Neuronal stem cell (in vitro differentiated cells): ENCODE measurements around the gene AIG1.

ENCODE experiments used
- DNase-seq: peaks from one replicate; pipeline ENCODE4 v3.0.0-alpha.2; 2013; ENCODE audit warnings: low spot score
- H2AFZ ChIP-seq: one replicate; pipeline ENCODE4 v1.6.1; 2013; ENCODE audit warnings: mild to moderate bottlenecking, low read length, inconsistent platforms
- H2AK5ac ChIP-seq: 2 replicates; pipeline ENCODE4 v1.6.1; 2013; ENCODE audit warnings: low read depth, mild to moderate bottlenecking, inconsistent platforms, low read length, moderate library complexity, mixed read lengths
- H2BK120ac ChIP-seq: 2 replicates; pipeline ENCODE4 v1.6.1; 2013; ENCODE audit warnings: low read depth, mild to moderate bottlenecking, inconsistent platforms, low read length, moderate library complexity, mixed read lengths
- H2BK12ac ChIP-seq: one replicate; pipeline ENCODE4 v1.6.1; 2013; ENCODE audit warnings: low read length, inconsistent platforms
- H2BK15ac ChIP-seq: 2 replicates; pipeline ENCODE4 v1.6.1; 2013; ENCODE audit warnings: mild to moderate bottlenecking, low read length, inconsistent platforms, mixed read lengths
- H2BK5ac ChIP-seq: one replicate; pipeline ENCODE4 v1.6.1; 2013; ENCODE audit warnings: inconsistent platforms, mild to moderate bottlenecking, low read length, moderate library complexity
- H3K14ac ChIP-seq: one replicate; pipeline ENCODE4 v1.6.1; 2013; ENCODE audit warnings: low read length, inconsistent platforms
- H3K18ac ChIP-seq: 2 replicates; pipeline ENCODE4 v1.6.1; 2013; ENCODE audit warnings: low read length, inconsistent platforms
- H3K23ac ChIP-seq: 2 replicates; pipeline ENCODE4 v1.6.1; 2013; ENCODE audit warnings: low read depth, mild to moderate bottlenecking, mixed read lengths, low read length, inconsistent platforms; ENCODE audit not compliant: poor library complexity
- H3K27ac ChIP-seq: replicated peaks from 3 replicates; pipeline ENCODE4 v1.5.1; 2013; ENCODE audit warnings: low read length, inconsistent platforms
- H3K27me3 ChIP-seq, 3 experiments: 2 replicates each; pipeline ENCODE4 v1.6.1; 2013; ENCODE audit warnings: low read length in 3 of 3, mild to moderate bottlenecking in 2 of 3, inconsistent platforms in 1 of 3, low read depth in 1 of 3, mixed read lengths in 1 of 3, moderate library complexity in 1 of 3; ENCODE audit not compliant: control insufficient read depth in 3 of 3, insufficient read depth in 3 of 3
- H3K36me3 ChIP-seq, 2 donors: replicated peaks in 1 of 2; 2 replicates each; pipeline ENCODE4 v1.6.1; 2013; ENCODE audit warnings: low read length in 2 of 2; ENCODE audit not compliant: control insufficient read depth in 2 of 2, insufficient read depth in 2 of 2
- H3K4ac ChIP-seq: 2 replicates; pipeline ENCODE4 v1.6.1; 2013; ENCODE audit warnings: inconsistent platforms, mild to moderate bottlenecking, low read length, moderate library complexity
- H3K4me1 ChIP-seq, 2 donors: 1 replicate in 1 of 2; 2 replicates in 1 of 2; pipeline ENCODE4 v1.6.1; 2013; ENCODE audit warnings: low read length in 2 of 2, low read depth in 1 of 2; ENCODE audit not compliant: control insufficient read depth in 2 of 2, insufficient read depth in 1 of 2
- H3K4me2 ChIP-seq: one replicate; pipeline ENCODE4 v1.6.1; 2013; ENCODE audit warnings: mild to moderate bottlenecking, low read length, inconsistent platforms; ENCODE audit not compliant: insufficient read depth, poor library complexity, severe bottlenecking
- H3K4me3 ChIP-seq, 2 donors: 2 replicates each; pipeline ENCODE4 v1.5.1; 2013; ENCODE audit warnings: low read length in 2 of 2, mild to moderate bottlenecking in 2 of 2, inconsistent platforms in 1 of 2, moderate library complexity in 1 of 2
- H3K79me1 ChIP-seq: one replicate; pipeline ENCODE4 v1.6.1; 2013; ENCODE audit warnings: low read depth, mild to moderate bottlenecking, inconsistent platforms, low read length, moderate library complexity
- H3K9ac ChIP-seq: one replicate; pipeline ENCODE4 v1.6.1; 2013; ENCODE audit warnings: mild to moderate bottlenecking, low read depth, low read length, inconsistent platforms; ENCODE audit not compliant: poor library complexity
- H3K9me3 ChIP-seq, 2 donors: replicated peaks in 1 of 2; 2 replicates each; pipeline versions ENCODE3 to v1.6.1; 2013; ENCODE audit warnings: low read length in 2 of 2, mild to moderate bottlenecking in 2 of 2, inconsistent platforms in 1 of 2, low read depth in 1 of 2, mixed read lengths in 1 of 2, moderate library complexity in 1 of 2; ENCODE audit not compliant: control insufficient read depth in 2 of 2, insufficient read depth in 1 of 2
- H4K8ac ChIP-seq: one replicate; pipeline ENCODE4 v1.6.1; 2013; ENCODE audit warnings: low read depth, mild to moderate bottlenecking, inconsistent platforms, low read length, moderate library complexity
- H4K91ac ChIP-seq: one replicate; pipeline ENCODE4 v1.6.1; 2013; ENCODE audit warnings: low read length, low read depth, mild to moderate bottlenecking, inconsistent platforms; ENCODE audit not compliant: poor library complexity
- WGBS, 2 donors: extraction: QIAGEN DNeasy Blood & Tissue Kit; methylation state at CpG; one replicate each; pipeline ENCODE4 v1.1.7; 2013; ENCODE audit warnings: missing lambda C conversion rate in 2 of 2, mixed read lengths in 1 of 2; ENCODE audit not compliant: insufficient read length in 2 of 2, insufficient replicate concordance in 1 of 2; ENCODE audit errors: extremely low coverage in 2 of 2; 5-methylcytosine and 5-hydroxymethylcytosine counted together

The AIG1 gene

GRCh38 chr6:143331362-143331761 is 270.7 kb downstream of the AIG1 start:
- WGBS, 2 donors: no CpG with 5 or more reads among the region's 2 CpGs
- H3K4me3 ChIP-seq: no peak overlapping the region
- H4K91ac ChIP-seq: no peak overlapping the region
- H2BK12ac ChIP-seq: no peak overlapping the region
- H2AFZ ChIP-seq: no peak overlapping the region
- H3K4me1 ChIP-seq: peaks cover 0 to 2% of the 10 kb centered on the region in 2 donors
- H3K14ac ChIP-seq: no peak overlapping the region
- no peak overlapping the region for H2BK120ac ChIP-seq
- H3K27me3 ChIP-seq: no peaks in the 10 kb centered on the region
- H3K79me1 ChIP-seq: no peaks in the 10 kb centered on the region
- no peak overlapping the region for H4K8ac ChIP-seq
- H3K9me3 ChIP-seq: no peaks in the 10 kb centered on the region
- no peak overlapping the region for H3K4me2 ChIP-seq
- no peak overlapping the region for H3K18ac ChIP-seq
- DNase-seq: no peak
- H2BK15ac ChIP-seq: no peak overlapping the region
- no peak overlapping the region for H3K27ac ChIP-seq
- no peak overlapping the region for H3K9ac ChIP-seq
- no peak overlapping the region for H2AK5ac ChIP-seq
- H2BK5ac ChIP-seq: no peak overlapping the region
- no peak overlapping the region for H3K23ac ChIP-seq
- H3K4ac ChIP-seq: no peak overlapping the region
- peaks cover 0 to 2% of the 10 kb centered on the region in 2 donors for H3K36me3 ChIP-seq

DNA sequence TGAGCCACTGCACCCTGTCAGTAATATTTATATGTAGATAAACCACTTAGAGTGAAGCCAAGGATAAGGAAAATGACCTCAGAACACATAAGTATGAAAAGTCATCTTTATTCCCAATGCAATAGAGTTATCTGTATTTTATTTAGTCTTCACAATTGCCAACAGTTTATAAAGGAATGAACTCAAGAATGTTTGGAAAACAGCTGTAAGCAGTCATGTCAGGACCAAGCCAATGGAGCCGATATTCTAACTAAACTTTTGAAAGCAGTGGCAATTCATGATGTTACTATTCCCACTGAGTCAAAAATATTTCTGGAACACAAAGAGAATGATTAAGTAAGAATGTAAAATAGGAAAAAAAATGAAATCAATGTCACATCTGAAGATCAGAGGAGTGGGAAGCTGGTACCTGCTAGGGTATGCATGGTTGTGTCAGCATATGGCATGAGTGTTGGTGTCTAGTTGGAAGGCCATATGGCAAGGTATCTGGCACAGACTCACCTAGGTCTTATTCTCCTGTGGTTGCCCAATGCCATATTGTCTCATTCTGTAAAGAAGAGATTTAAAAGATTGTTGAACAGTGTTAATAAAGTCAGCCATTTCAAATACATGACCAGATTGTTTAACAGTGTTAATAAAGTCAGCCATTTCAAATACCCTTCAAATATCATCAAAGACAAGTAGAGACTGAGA is 271.6 kb downstream of the AIG1 start:
- peaks cover 0 to 2% of the 10 kb centered on the region in 2 donors for H3K4me1 ChIP-seq
- no peak overlapping the region for H4K91ac ChIP-seq
- no peak overlapping the region for H3K4ac ChIP-seq
- H3K18ac ChIP-seq: no peak overlapping the region
- no peak overlapping the region for H3K4me3 ChIP-seq
- WGBS, 2 donors: no CpG with 5 or more reads among the region's 1 CpG
- H2BK12ac ChIP-seq: no peak overlapping the region
- no peak overlapping the region for H3K23ac ChIP-seq
- H2BK120ac ChIP-seq: no peak overlapping the region
- no peaks in the 10 kb centered on the region for H3K9me3 ChIP-seq
- H3K27ac ChIP-seq: no peak overlapping the region
- H2BK15ac ChIP-seq: no peak overlapping the region
- no peaks in the 10 kb centered on the region for H3K79me1 ChIP-seq
- no peaks in the 10 kb centered on the region for H3K27me3 ChIP-seq
- no peak overlapping the region for H2AFZ ChIP-seq
- no peak overlapping the region for H4K8ac ChIP-seq
- no peak overlapping the region for H2BK5ac ChIP-seq
- H3K4me2 ChIP-seq: no peak overlapping the region
- DNase-seq: no peak
- H3K9ac ChIP-seq: no peak overlapping the region
- no peak overlapping the region for H2AK5ac ChIP-seq
- peaks cover 0 to 2% of the 10 kb centered on the region in 2 donors for H3K36me3 ChIP-seq
- H3K14ac ChIP-seq: no peak overlapping the region

- Histone ChIP-seq H3K9ac (no peak overlapping the region), H4K91ac (no peak overlapping the region), H3K9me3 (no peaks in the 10 kb centered on the region), H3K18ac (no peak overlapping the region), H2BK5ac (no peak overlapping the region), H2BK15ac (no peak overlapping the region), H2AK5ac (no peak overlapping the region), H3K79me1 (no peaks in the 10 kb centered on the region), H3K4me1 (peaks cover 0 to 2% of the 10 kb centered on the region in 2 donors), H3K14ac (no peak overlapping the region), H3K4me3 (no peak overlapping the region), H3K4ac (no peak overlapping the region), H4K8ac (no peak overlapping the region), H3K36me3 (peaks cover 0 to 2% of the 10 kb centered on the region in 2 donors), H3K4me2 (no peak overlapping the region), H3K27me3 (no peaks in the 10 kb centered on the region), H3K23ac (no peak overlapping the region), H2BK12ac (no peak overlapping the region), H3K27ac (no peak overlapping the region), H2AFZ (no peak overlapping the region), H2BK120ac (no peak overlapping the region)
- no CpG with 5 or more reads among the region's 2 CpGs for WGBS, 2 donors
- DNase-seq: no peak
Observed at GRCh38 chr6:143333081-143333480, 272.4 kb downstream of the AIG1 start.

DNA sequence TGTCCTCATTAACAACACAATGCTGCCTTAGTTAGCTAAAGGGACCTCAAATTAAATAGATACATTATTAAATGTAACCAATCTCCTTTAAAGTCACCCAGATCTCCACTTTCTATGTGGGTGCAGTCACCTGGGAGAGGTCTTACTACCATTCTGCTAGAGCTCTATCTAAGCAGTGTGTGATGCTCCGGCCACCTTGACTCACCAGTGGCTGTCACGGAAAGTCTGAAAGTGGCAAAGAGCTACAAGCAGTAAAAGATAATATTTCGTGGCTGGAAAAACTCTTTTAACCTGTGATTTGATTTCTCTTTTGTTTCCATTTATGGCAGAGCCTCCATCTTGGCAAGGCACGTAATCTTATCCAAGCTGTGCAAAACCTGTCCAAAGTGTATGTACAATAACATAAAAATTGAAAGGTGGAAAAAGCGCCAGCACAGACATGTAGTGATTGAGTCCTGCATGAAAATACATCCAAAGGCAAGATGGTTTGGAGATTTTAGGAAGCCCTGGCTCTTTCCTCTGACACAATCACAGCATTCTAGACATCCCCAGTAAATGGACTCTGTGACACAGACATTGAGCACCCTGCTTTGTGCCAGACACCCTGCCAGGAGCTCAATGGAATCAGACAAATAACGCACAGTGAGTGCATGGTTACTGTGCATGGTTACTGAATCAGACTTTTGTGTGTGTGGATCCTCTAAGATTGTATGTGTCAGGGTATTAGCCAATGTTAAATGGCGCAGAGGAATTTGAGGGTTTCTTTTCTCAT is 273.2 kb downstream of the AIG1 start:
- Histone ChIP-seq H3K27me3 (no peaks in the 10 kb centered on the region), H3K27ac (no peak overlapping the region), H3K9ac (no peak overlapping the region), H3K4me2 (no peak overlapping the region), H3K4me3 (no peak overlapping the region), H2BK12ac (no peak overlapping the region), H3K4me1 (peaks cover 0 to 2% of the 10 kb centered on the region in 2 donors), H4K8ac (no peak overlapping the region), H2AK5ac (no peak overlapping the region), H3K18ac (no peak overlapping the region), H4K91ac (no peak overlapping the region), H3K79me1 (no peaks in the 10 kb centered on the region), H2AFZ (no peak overlapping the region), H2BK120ac (no peak overlapping the region), H3K23ac (no peak overlapping the region), H3K4ac (no peak overlapping the region), H2BK5ac (no peak overlapping the region), H3K9me3 (no peaks in the 10 kb centered on the region), H2BK15ac (no peak overlapping the region), H3K14ac (no peak overlapping the region), H3K36me3 (peaks cover 0 to 2% of the 10 kb centered on the region in 2 donors)
- DNase-seq: no peak
- WGBS, 2 donors: no CpG with 5 or more reads among the region's 7 CpGs
